ENCODE results near the gene PNLIPRP2.

GRCh38 chr10:116598329-116598728 lies 22.4 kb upstream of the PNLIPRP2 start:
- TF ChIP-seq POLR2A (IDR thresholded peaks at IDR 0.05) (no peak), POLR2AphosphoS5 (IDR thresholded peaks at IDR 0.05) (no peak), EP300 (IDR thresholded peaks at IDR 0.05) (no peak)
- TF ChIP-seq, protein P1, sequence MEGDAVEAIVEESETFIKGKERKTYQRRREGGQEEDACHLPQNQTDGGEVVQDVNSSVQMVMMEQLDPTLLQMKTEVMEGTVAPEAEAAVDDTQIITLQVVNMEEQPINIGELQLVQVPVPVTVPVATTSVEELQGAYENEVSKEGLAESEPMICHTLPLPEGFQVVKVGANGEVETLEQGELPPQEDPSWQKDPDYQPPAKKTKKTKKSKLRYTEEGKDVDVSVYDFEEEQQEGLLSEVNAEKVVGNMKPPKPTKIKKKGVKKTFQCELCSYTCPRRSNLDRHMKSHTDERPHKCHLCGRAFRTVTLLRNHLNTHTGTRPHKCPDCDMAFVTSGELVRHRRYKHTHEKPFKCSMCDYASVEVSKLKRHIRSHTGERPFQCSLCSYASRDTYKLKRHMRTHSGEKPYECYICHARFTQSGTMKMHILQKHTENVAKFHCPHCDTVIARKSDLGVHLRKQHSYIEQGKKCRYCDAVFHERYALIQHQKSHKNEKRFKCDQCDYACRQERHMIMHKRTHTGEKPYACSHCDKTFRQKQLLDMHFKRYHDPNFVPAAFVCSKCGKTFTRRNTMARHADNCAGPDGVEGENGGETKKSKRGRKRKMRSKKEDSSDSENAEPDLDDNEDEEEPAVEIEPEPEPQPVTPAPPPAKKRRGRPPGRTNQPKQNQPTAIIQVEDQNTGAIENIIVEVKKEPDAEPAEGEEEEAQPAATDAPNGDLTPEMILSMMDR (IDR thresholded peaks at IDR 0.05): no peak
